ENCODE measurements around the gene KMO.

KMO gene

DNA sequence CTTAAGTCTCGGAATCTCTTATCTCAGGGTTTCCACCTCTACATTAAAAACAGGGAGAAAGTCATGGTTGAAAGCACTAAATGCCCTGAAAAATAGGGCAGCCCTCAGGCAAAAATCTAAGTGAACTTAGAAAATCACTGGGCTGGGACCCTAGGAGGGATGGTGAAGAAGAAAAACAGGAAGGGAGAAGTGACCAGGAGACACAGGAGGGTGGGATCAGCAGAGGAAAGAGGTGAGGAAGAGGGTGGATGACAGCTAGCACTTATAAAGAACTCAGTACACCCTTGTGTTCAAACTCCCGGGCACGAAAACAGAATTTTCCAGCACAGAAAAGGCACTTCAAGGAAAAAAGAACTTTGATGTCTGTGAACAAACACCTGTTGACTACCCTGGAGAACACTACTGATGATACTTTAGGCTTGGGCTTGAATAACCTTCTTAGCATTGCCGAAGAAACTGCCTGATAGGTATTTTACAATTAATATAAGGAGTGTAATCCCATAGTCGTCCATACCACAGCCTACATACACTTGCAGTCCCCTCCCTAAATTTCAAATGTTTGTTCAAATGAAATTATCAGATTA, 106.0 kb downstream of the KMO start:
- peak overlapping the region; percentile 87 for H3K4me3 ChIP-seq (ENCODE audit: low read length)
- no peak for TF ChIP-seq ZNF274 (IDR thresholded peaks at IDR 0.05; ENCODE audit: low read depth, low read length)

GRCh38 chr1:241638909-241639622, 106.9 kb downstream of the KMO start:
- peak overlapping the region; percentile 87 for H3K4me3 ChIP-seq (ENCODE audit: low read length)
- no peak for TF ChIP-seq ZNF274 (IDR thresholded peaks at IDR 0.05; ENCODE audit: low read depth, low read length)

DNA sequence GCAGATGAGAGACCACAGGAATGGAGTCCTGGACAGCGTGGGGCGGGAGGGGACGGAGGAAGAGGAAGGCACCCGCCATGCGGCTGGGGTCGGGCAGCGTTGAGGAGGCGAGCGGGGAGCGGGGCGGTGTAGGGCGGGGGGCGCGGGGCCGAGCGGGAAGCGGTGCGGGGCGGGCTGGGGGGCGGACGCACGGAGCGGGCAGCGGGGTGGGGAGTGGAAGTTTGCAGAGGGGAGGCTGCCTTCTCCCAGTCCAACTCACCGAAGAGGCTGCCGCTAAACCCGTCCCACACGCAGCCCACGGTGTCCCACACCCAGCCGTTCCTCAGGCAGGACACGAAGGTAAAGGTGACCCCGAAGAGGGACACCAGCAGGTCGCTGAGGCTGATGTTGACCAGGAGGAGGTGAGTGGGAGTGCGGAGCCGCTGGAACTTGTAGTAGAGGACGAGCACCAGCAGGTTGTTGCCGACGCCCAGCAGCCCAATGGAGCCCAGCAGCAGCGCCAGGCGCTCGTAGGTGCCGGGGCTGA, 107.5 kb downstream of the KMO start:
- peak overlapping the region; percentile 87 for H3K4me3 ChIP-seq (ENCODE audit: low read length)
- TF ChIP-seq ZNF274 (IDR thresholded peaks at IDR 0.05; ENCODE audit: low read depth, low read length): no peak

GRCh38 chr1:241640149-241640866, 108.1 kb downstream of the KMO start, which contains the start of the genes CHML and OPN3:
Gene CHML (minus strand): TSS chr1:241640369. CDS start chr1:241635766, 4,603 bp downstream.
Gene OPN3 (minus strand): TSS chr1:241640369. CDS start chr1:241640254, 115 bp downstream.
- H3K4me3 ChIP-seq (ENCODE audit: low read length): peak within 1 kb of the TSS; percentile 87
- no peak for TF ChIP-seq ZNF274 (IDR thresholded peaks at IDR 0.05; ENCODE audit: low read depth, low read length)

- H3K4me3 ChIP-seq (ENCODE audit: low read length): peak overlapping the region; percentile 61; the same call in 1 of the 2 replicates
- TF ChIP-seq ZNF274 (IDR thresholded peaks at IDR 0.05; ENCODE audit: low read depth, low read length): no peak
Measured at GRCh38 chr1:241640867-241641622, 108.9 kb downstream of the KMO start.

GRCh38 chr1:241641773-241642592, 109.8 kb downstream of the KMO start:
- H3K4me3 ChIP-seq (ENCODE audit: low read length): no peak overlapping the region
- TF ChIP-seq ZNF274 (IDR thresholded peaks at IDR 0.05; ENCODE audit: low read depth, low read length): no peak

- H3K4me3 ChIP-seq (ENCODE audit: low read length): no peak overlapping the region
- no peak for TF ChIP-seq ZNF274 (IDR thresholded peaks at IDR 0.05; ENCODE audit: low read depth, low read length)
Measured at GRCh38 chr1:241642593-241642944, 110.4 kb downstream of the KMO start.

GRCh38 chr1:241644259-241644658, 112.1 kb downstream of the KMO start:
- H3K4me3 ChIP-seq (ENCODE audit: low read length): no peak overlapping the region
- no peak for TF ChIP-seq ZNF274 (IDR thresholded peaks at IDR 0.05; ENCODE audit: low read depth, low read length)

- no peak for TF ChIP-seq ZNF274 (IDR thresholded peaks at IDR 0.05; ENCODE audit: low read depth, low read length)
- no peak overlapping the region for H3K4me3 ChIP-seq (ENCODE audit: low read length)
Measured at GRCh38 chr1:241645199-241645598, 113.0 kb downstream of the KMO start.
